Pericardium fibroblast (primary cell): ENCODE data around the gene OR5B3. TPM values are rescaled to one million over a fixed set of nuclear protein-coding genes. Genes with fewer than 3 reads are reported as not detected.

Experiments used
- total RNA-seq: library from RNA; depleted of rRNA; stranded (reverse); fragments of >200 nt; gene quantifications from 2 replicates; pipeline ENCODE4 v1.2.3, GENCODE V29; 2015

Gene OR5B3
- not detected in 2 replicates for total RNA-seq

DNA sequence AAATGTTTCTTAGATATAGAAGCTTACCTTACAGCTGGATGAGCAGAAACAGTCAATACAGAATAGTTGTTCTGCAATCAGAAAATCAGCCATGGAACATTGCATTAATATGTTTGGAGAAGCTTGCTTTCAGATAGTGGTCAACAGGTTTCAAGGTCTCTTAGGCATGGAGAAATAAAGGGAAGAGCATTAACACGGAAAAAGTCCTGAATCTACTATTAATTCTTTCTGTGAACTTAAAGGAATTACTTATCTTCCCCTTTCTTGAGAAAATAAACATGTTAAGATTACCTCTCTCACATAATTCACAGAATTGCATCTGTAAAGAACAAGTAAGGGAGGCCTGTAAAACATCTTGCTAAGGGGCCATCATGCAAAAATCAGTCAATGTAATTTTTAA, at the start of gene OR5B3:
Gene OR5B3 (minus strand): TSS at position 101 of the 400 bp plus-strand sequence. CDS start 3,465 bp downstream, outside the sequence.

DNA sequence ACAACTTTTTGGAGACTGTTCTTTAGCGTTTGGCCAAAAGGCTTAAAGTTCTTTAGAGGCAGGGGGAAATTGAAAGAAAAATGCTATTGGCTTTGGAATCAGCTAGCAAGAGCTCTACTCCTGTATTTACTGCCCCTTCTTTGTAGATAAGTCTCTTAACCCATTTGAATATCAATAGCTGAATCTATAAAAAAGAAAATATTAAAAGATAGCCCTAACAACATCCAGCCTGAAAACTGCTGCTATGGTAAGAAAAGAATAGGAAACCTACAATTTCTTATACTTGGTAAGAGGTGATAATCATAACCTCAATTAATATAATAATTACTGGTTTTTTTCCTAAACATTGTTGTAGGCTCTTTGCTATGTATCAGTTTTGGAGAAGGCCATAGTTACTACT, 35.5 kb upstream of the OR5B3 start, which contains the start of gene OR5B12:
Gene OR5B12 (minus strand): TSS at position 101 of the 400 bp plus-strand sequence. CDS start 2,085 bp downstream, outside the sequence.

GRCh38 chr11:58428021-58428420, 21.3 kb upstream of the OR5B3 start, which contains the start of gene OR5B2:
Gene OR5B2, minus strand, starts transcription at chr11:58428121. Its CDS starts 4,860 bp downstream, at chr11:58423261.

DNA sequence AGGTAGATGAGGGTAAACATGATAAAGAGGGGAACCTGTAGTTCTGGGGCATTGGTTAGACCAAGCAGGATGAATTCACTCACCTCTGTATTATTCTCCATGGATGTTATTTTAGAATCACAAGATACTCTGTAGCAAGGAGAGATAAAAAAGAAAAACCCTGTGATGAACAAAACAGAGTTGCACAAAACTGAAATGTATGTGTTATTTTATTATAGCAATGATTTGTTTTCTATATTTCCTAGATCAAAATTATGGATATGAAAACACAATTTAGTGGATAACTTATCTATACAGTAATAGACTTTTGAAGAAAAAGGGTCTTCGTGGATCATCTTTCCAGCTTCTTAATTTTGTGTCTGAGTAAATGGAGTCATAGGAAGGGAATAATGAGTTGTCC, 47.7 kb downstream of the OR5B3 start, which contains the start of gene OR5B17:
Gene OR5B17 (minus strand): TSS at position 101 of the 400 bp plus-strand sequence. CDS start 0 bp downstream, at position 101.

Other genes with a start within 250 kb of the OR5B3 start
- not detected in 2 replicates for gene OR9Q2, start 217.8 kb downstream of the OR5B3 start, total RNA-seq
- gene OR1S2, start 202.7 kb downstream of the OR5B3 start, total RNA-seq, result not detected in 2 replicates
- gene OR1S1, start 194.2 kb downstream of the OR5B3 start, total RNA-seq, result not detected in 2 replicates
- gene OR10Q1, start 178.0 kb downstream of the OR5B3 start, total RNA-seq, result not detected in 2 replicates
- not detected in 2 replicates for gene OR10W1, start 138.6 kb downstream of the OR5B3 start, total RNA-seq
- not detected in 2 replicates for gene OR5B17, start 47.8 kb downstream of the OR5B3 start, total RNA-seq
- gene OR5B2, start 21.2 kb upstream of the OR5B3 start, total RNA-seq, result not detected in 2 replicates
- not detected in 2 replicates for gene OR5B12, start 35.4 kb upstream of the OR5B3 start, total RNA-seq
- not detected in 2 replicates for gene OR5B21, start 101.2 kb upstream of the OR5B3 start, total RNA-seq
- gene LPXN, start 169.0 kb upstream of the OR5B3 start, total RNA-seq, result 2.8 and 3.5 TPM in 2 replicates
- 27.1 and 27.9 TPM in 2 replicates for gene ZFP91, start 172.2 kb upstream of the OR5B3 start, total RNA-seq
- 0.12 and 0.17 TPM in 2 replicates for gene CNTF, start 215.8 kb upstream of the OR5B3 start, total RNA-seq